T-cell (primary cell): ENCODE data around the gene SYT9. TPM values are rescaled to one million over a fixed set of nuclear protein-coding genes. Genes with fewer than 3 reads are reported as not detected.
A peak's percentile ranks its signal among the peaks of the same experiment; 100 is the strongest.

Experiments
- ATAC-seq, 4 experiments: fragments of 200-7000 bp in 3 of 4; fragments of 150-1000 bp in 1 of 4; cut with Tn5 transposase; replicated peaks in 1 of 4; 1 replicate in 3 of 4; 2 replicates in 1 of 4; pipeline ENCODE4 v1.10.0; 2021; ENCODE audit warnings: moderate library complexity in 3 of 4, mild to moderate bottlenecking in 2 of 4, moderate number of reproducible peaks in 1 of 4
- CTCF ChIA-PET, 2 donors: fragments of 300-600 bp; sonication (Branson Sonifier 250); formaldehyde crosslinking; loops; one replicate each; lab custom pipeline; 2022; ENCODE audit warnings: antibody characterized with exemption in 2 of 2; lab: Charles Lee
- POLR2A ChIA-PET, 2 donors: fragments of 300-600 bp; sonication (Branson Sonifier 250); formaldehyde crosslinking; loops; one replicate each; lab custom pipeline; 2022; ENCODE audit warnings: antibody characterized with exemption in 2 of 2; lab: Charles Lee
- DNase-seq, 35 experiments: peaks; one replicate each; pipeline versions ENCODE4 v3.0.0 to v3.0.0-alpha.2; 2013 to 2023
- H3K27ac ChIP-seq: one replicate; pipeline ENCODE4 v1.5.1; 2013; ENCODE audit warnings: low read length
- H3K27me3 ChIP-seq, 2 experiments: replicated peaks in 1 of 2; 1 replicate in 1 of 2; 2 replicates in 1 of 2; pipeline versions ENCODE4 v1.6.1 to v1.7.0; 2013; ENCODE audit warnings: low read length in 1 of 2, mixed read lengths in 1 of 2; ENCODE audit not compliant: control insufficient read depth in 2 of 2, insufficient read depth in 2 of 2; ENCODE audit errors: extremely low read depth in 1 of 2
- H3K36me3 ChIP-seq, 2 donors: 1 replicate in 1 of 2; 2 replicates in 1 of 2; pipeline versions ENCODE4 v1.6.1 to v1.7.0; 2013; ENCODE audit warnings: low read length in 1 of 2; ENCODE audit not compliant: control insufficient read depth in 2 of 2, insufficient read depth in 1 of 2; ENCODE audit errors: extremely low read depth in 1 of 2
- H3K4me1 ChIP-seq, 2 experiments: 1 replicate in 1 of 2; 2 replicates in 1 of 2; pipeline versions ENCODE4 v1.6.1 to v1.7.0; 2013; ENCODE audit warnings: low read length in 2 of 2, mixed read lengths in 1 of 2; ENCODE audit not compliant: insufficient read depth in 2 of 2, control insufficient read depth in 1 of 2; ENCODE audit errors: extremely low read depth in 1 of 2
- H3K4me3 ChIP-seq, 2 donors: 1 replicate in 1 of 2; 2 replicates in 1 of 2; pipeline versions ENCODE4 v1.5.1 to v1.7.0; 2013; ENCODE audit warnings: mild to moderate bottlenecking in 2 of 2, low read length in 1 of 2, moderate library complexity in 1 of 2; ENCODE audit not compliant: control insufficient read depth in 1 of 2; ENCODE audit errors: extremely low read depth in 1 of 2
- H3K9me3 ChIP-seq: 2 replicates; pipeline ENCODE4 v1.7.0; 2013
- H3K27ac Mint-ChIP-seq, 2 donors: one replicate each; pipeline ENCODE4 v1.8.0; 2020 to 2021; ENCODE audit warnings: mild to moderate bottlenecking in 2 of 2, mixed read lengths in 2 of 2
- H3K27me3 Mint-ChIP-seq, 2 donors: one replicate each; pipeline ENCODE4 v1.8.0; 2021 to 2022; ENCODE audit warnings: mixed read lengths in 2 of 2
- H3K36me3 Mint-ChIP-seq: one replicate; pipeline ENCODE4 v1.8.0; 2021; ENCODE audit warnings: mixed read lengths
- H3K4me1 Mint-ChIP-seq, 3 donors: one replicate each; pipeline ENCODE4 v1.8.0; 2020 to 2022; ENCODE audit warnings: mixed read lengths in 3 of 3, mild to moderate bottlenecking in 1 of 3
- H3K4me3 Mint-ChIP-seq, 3 donors: one replicate each; pipeline ENCODE4 v1.8.0; 2020 to 2022; ENCODE audit warnings: mild to moderate bottlenecking in 3 of 3, mixed read lengths in 3 of 3, moderate library complexity in 3 of 3
- H3K9me3 Mint-ChIP-seq, 3 donors: one replicate each; pipeline ENCODE4 v1.8.0; 2020 to 2022; ENCODE audit warnings: mixed read lengths in 3 of 3
- WGBS: methylation state at CpG from one replicate; pipeline ENCODE4 v1.1.5; 2013; ENCODE audit warnings: missing lambda C conversion rate; ENCODE audit not compliant: insufficient coverage; 5-methylcytosine and 5-hydroxymethylcytosine counted together
- total RNA-seq, 35 experiments: library from RNA in 6 of 35; stranded (reverse) in 6 of 35; fragments of 120-200 nt in 1 of 35; gene quantifications; one replicate each; pipeline versions ENCODE4 v1.2.1 to v1.2.4 and lab custom pipeline; 2013 to 2026

Gene SYT9
- total RNA-seq, 5 donors from 2014 or later (not counting 1 experiment from before 2014, with no cell fraction given), result not detected

DNA sequence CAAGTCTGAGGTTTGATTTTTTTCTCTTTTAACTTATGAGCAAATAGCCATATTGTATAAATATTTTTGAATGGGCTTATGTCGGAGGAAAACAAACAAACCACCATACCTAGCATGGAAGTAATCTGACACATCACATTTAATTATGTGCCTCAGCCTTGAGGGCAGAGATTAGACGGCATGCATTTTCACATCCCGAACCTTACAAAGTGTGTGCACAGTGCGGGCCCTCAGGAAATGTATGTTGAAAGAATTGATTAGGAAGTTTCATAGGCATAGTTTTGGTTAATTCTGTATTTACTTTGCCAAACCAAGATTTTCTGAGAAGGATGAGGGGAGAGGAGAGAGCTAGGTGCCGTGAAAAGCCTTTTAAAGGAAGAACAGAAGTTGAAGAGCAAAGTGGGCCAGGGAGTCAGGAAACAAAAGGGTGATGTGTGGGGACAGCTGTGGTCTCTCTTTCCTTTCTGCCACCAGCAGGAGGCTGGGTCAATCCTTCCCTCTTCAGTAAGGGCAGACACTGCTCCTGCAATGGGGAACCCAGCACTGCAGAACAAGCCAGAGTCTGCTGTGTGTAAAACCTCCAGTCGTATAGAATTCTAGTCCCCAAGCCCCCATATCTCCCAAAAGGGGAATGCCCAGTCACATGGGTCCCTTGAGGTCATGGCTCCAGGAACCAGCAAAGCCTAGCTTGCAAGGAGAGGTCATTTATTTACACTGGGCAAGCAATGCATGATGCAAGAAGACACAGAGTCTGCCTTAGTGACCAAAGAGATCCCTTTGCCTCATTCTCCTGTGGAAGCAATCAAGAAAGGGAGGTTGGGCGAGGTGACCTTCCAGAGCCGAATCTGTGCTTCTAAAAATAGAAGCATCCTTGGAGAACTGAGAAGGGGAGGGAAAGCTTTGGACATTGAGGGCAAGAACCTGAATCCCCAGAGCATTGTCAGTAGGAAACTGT is 162.5 kb downstream of the SYT9 start:
- peaks cover 4 to 7% (median 5%) of the 10 kb centered on the region in 3 donors for H3K9me3 Mint-ChIP-seq
- peaks cover 46 to 47% of the 10 kb centered on the region in 2 donors for H3K27me3 Mint-ChIP-seq
- Histone ChIP-seq H3K27ac (no peak overlapping the region), H3K27me3 (peaks cover 0 to 28% of the 10 kb centered on the region in 2 experiments), H3K9me3 (no peaks in the 10 kb centered on the region), H3K4me3 (no peak overlapping the region), H3K36me3 (no peaks in the 10 kb centered on the region), H3K4me1 (no peaks in the 10 kb centered on the region)
- CTCF ChIA-PET, result no interaction called here
- POLR2A ChIA-PET, result no interaction called here
- peaks cover 0 to 6% (median 6%) of the 10 kb centered on the region in 3 donors for H3K4me1 Mint-ChIP-seq
- H3K36me3 Mint-ChIP-seq, result peaks cover 4% of the 10 kb centered on the region
- H3K27ac Mint-ChIP-seq, result peak overlapping the region in 1 of 2 donors; percentile 23
- H3K4me3 Mint-ChIP-seq, result no peak overlapping the region
- ATAC-seq (no peak), DNase-seq (no peak)
- WGBS, result 66% methylated on average over 7 of the region's 8 CpGs

DNA sequence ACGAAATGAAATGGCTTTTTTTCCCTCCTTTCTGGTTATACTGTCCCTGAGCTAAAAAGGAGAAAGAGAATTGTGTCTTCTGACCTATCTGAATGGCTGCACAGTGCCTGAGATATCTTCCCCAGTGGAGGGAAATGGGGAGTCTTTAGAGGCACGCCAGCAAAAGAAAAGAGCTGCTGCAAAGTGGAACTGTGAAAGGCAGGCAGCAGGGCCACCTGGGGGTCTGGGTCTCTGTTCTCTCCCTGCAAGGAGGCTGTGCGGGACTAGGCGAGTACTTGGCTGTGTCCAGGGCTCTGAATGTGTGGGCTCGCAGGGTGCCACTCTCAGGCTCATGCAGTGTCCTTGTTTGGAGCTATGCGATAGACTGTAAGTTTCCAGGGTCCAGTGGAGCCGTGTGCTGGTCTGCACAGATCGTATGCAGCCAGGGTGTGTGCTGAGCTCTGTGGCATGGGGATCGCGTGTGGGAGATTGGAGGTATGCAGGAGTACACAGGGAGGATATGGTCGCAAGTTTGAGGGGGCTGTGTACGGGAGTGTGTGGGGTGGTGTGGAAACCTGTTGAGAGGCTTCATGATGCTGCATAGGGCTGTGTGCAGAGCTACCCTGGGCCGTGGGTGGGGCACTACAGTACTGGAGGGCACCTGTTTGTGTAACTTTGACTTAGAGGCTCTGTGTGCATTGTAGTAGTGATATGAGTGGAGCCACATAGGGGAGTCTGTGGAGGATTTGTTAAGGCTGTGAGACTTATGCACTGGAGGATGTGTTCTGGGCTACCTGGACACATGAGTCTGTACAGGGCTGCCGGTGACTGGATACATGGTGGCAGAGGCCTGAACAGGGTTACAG is 163.5 kb downstream of the SYT9 start:
- Histone ChIP-seq H3K27ac (no peak overlapping the region), H3K4me1 (no peaks in the 10 kb centered on the region), H3K9me3 (no peaks in the 10 kb centered on the region), H3K4me3 (no peak overlapping the region), H3K27me3 (peaks cover 0 to 28% of the 10 kb centered on the region in 2 experiments), H3K36me3 (no peaks in the 10 kb centered on the region)
- POLR2A ChIA-PET, result no interaction called here
- ATAC-seq, result no peak
- no peak overlapping the region for H3K4me3 Mint-ChIP-seq
- H3K27ac Mint-ChIP-seq, result no peak overlapping the region
- 83% methylated on average over 10 of the region's 14 CpGs for WGBS
- H3K4me1 Mint-ChIP-seq, result peaks cover 0 to 6% (median 6%) of the 10 kb centered on the region in 3 donors
- CTCF ChIA-PET, result no interaction called here
- peaks cover 42 to 43% of the 10 kb centered on the region in 2 donors for H3K27me3 Mint-ChIP-seq
- peaks cover 4 to 7% (median 5%) of the 10 kb centered on the region in 3 donors for H3K9me3 Mint-ChIP-seq
- peaks cover 4% of the 10 kb centered on the region for H3K36me3 Mint-ChIP-seq
- no peak for DNase-seq

DNA sequence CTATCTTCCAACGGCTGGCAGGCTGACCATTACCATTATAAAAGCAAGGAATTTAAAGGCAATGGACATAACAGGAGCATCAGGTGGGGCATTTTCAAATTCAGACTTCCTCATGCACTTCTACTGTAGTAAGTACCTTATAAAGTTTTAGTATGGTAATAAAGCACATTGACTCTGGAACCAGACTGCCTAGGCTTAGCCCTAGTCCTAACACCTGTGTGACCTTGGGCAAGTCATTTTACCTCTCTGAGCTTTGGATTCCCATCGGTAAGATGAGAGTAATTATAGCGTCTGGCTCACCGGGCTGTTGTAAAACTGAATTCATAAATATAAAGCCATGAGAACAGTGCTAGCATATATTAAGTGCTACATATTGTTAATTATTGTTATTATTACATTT is 164.4 kb downstream of the SYT9 start:
- Mint-ChIP-seq H3K9me3 (peaks cover 2 to 7% (median 5%) of the 10 kb centered on the region in 3 donors), H3K36me3 (peaks cover 4% of the 10 kb centered on the region), H3K4me3 (no peak overlapping the region), H3K4me1 (peaks cover 0 to 6% (median 6%) of the 10 kb centered on the region in 3 donors), H3K27me3 (peaks cover 38 to 40% of the 10 kb centered on the region in 2 donors), H3K27ac (no peak overlapping the region)
- Histone ChIP-seq H3K4me1 (no peaks in the 10 kb centered on the region), H3K36me3 (no peaks in the 10 kb centered on the region), H3K4me3 (no peak overlapping the region), H3K27me3 (peaks cover 0 to 28% of the 10 kb centered on the region in 2 experiments), H3K9me3 (no peaks in the 10 kb centered on the region), H3K27ac (no peak overlapping the region)
- DNase-seq (no peak), ATAC-seq (no peak)
- POLR2A ChIA-PET, result no interaction called here
- no CpG with 5 or more reads among the region's 4 CpGs for WGBS
- CTCF ChIA-PET, result no interaction called here

DNA sequence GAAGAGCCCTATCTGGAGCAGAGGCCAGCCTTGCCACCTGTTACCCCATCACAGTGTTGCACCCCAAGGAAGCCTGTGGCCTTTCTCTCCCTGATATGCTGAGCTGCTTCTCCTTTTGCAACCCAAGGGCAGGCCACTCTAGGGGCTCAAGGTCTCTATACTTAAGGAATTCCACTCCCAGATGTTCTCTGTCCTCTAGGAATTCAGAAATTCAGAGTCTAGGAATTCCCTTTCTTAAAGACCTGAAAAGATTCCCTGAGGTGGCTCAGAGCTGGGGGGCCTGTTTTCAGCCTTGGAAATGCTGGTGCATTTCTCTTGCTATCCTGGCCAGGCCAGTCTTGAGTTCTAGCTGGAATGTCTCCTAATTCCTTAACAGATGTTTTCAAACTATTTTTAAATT is 165.6 kb downstream of the SYT9 start:
- no peaks in the 10 kb centered on the region for H3K9me3 ChIP-seq
- DNase-seq (no peak), ATAC-seq (no peak)
- Mint-ChIP-seq H3K4me1 (peaks cover 4 to 12% (median 9%) of the 10 kb centered on the region in 3 donors), H3K9me3 (peaks cover 0 to 1% (median under 1%) of the 10 kb centered on the region in 3 donors), H3K4me3 (no peak overlapping the region), H3K27ac (no peak overlapping the region), H3K27me3 (peaks cover 32 to 33% of the 10 kb centered on the region in 2 donors), H3K36me3 (peaks cover under 1% of the 10 kb centered on the region)
- H3K27me3 ChIP-seq, result peaks cover 0 to 28% of the 10 kb centered on the region in 2 experiments
- no peak overlapping the region for H3K4me3 ChIP-seq
- no peaks in the 10 kb centered on the region for H3K36me3 ChIP-seq
- ChIA-PET CTCF (no interaction called here), POLR2A (no interaction called here)
- no peak overlapping the region for H3K27ac ChIP-seq
- no peaks in the 10 kb centered on the region for H3K4me1 ChIP-seq

DNA sequence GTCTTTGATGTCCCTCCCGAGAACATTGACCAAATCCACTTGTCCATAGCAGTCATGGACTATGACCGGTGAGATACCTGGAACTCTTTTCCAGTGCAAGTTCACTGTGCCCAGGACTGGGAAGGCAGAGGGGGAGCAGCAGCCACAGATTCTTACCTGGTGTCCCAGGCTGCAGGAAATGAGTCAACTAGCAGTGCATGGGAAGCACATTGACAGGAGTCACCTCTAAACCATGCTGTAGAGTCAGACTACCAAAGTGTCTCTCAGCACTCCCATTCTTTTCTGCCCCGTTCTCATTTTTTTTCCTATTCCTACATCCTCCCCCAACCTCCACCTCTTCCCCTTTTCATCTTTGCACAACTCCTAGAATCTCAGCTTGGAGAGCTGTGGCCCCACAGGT is 166.4 kb downstream of the SYT9 start:
- no peaks in the 10 kb centered on the region for H3K9me3 Mint-ChIP-seq
- WGBS, result 97% methylated on average over 3 of the region's 3 CpGs
- ChIA-PET POLR2A (no interaction called here), CTCF (no interaction called here)
- Histone ChIP-seq H3K4me1 (peaks cover 2 to 3% of the 10 kb centered on the region in 2 experiments), H3K27me3 (peaks cover 0 to 22% of the 10 kb centered on the region in 2 experiments), H3K9me3 (no peaks in the 10 kb centered on the region), H3K27ac (no peak overlapping the region), H3K36me3 (no peaks in the 10 kb centered on the region), H3K4me3 (no peak overlapping the region)
- no peak overlapping the region for H3K27ac Mint-ChIP-seq
- H3K4me1 Mint-ChIP-seq, result peaks cover 12 to 20% (median 13%) of the 10 kb centered on the region in 3 donors
- H3K27me3 Mint-ChIP-seq, result peaks cover 25 to 27% of the 10 kb centered on the region in 2 donors
- DNase-seq (no peak), ATAC-seq (no peak)
- no peaks in the 10 kb centered on the region for H3K36me3 Mint-ChIP-seq
- no peak overlapping the region for H3K4me3 Mint-ChIP-seq

DNA sequence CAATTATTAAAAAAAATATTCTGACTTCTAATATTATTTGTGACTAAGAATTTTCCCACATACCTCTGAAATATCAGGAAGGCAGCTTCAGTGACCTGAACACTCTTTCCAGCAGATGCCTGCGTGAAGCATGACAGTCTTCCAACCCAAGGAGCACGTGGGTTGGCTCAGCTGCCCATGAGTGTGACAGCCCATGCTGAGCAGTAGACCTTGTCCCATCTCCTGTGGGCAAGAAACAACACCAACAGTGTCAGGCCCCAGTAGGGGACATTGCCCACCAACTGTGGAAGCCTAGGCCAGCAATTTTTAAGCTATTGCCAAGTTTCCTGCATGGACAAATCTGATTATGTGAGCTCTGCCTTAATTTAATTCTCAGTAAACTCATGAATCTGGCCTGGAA is 167.2 kb downstream of the SYT9 start:
- Mint-ChIP-seq H3K27me3 (peaks cover 20 to 22% of the 10 kb centered on the region in 2 donors), H3K27ac (no peak overlapping the region), H3K36me3 (no peaks in the 10 kb centered on the region), H3K4me1 (peaks cover 19 to 22% (median 20%) of the 10 kb centered on the region in 3 donors), H3K9me3 (no peaks in the 10 kb centered on the region), H3K4me3 (no peak overlapping the region)
- ATAC-seq (no peak), DNase-seq (no peak)
- CTCF ChIA-PET, result no interaction called here
- no peak overlapping the region for H3K27ac ChIP-seq
- H3K27me3 ChIP-seq, result peaks cover 0 to 18% of the 10 kb centered on the region in 2 experiments
- H3K9me3 ChIP-seq, result no peaks in the 10 kb centered on the region
- 87% methylated on average over 2 of the region's 2 CpGs for WGBS
- H3K36me3 ChIP-seq, result no peaks in the 10 kb centered on the region
- no peak overlapping the region for H3K4me3 ChIP-seq
- POLR2A ChIA-PET, result interaction anchor here in 1 of 2 donors (0.6 kb wide), 1 partner anchor 574 kb away, joined by 3 read pairs; no protein-coding TSS in a partner anchor
- peaks cover 5 to 6% of the 10 kb centered on the region in 2 experiments for H3K4me1 ChIP-seq
